H1 (cell line): ENCODE measurements around the gene SEMA4D.

Experiments
- EP300 ChIP-seq, 2 experiments: IDR thresholded peaks; 1 replicate in 1 of 2; 2 replicates in 1 of 2; pipeline ENCODE4 v1.6.1; 2011 to 2012; ENCODE audit warnings: low read depth in 2 of 2, low read length in 2 of 2, mild to moderate bottlenecking in 2 of 2, borderline replicate concordance in 1 of 2, inconsistent platforms in 1 of 2, moderate library complexity in 1 of 2
- JUND ChIP-seq: IDR thresholded peaks from 2 replicates; pipeline ENCODE4 v1.6.1; 2011; ENCODE audit warnings: mild to moderate bottlenecking, improper control_type of control experiment, low read length
- RAD21 ChIP-seq, 2 experiments: IDR thresholded peaks in 1 of 2; conservative IDR thresholded peaks in 1 of 2; 2 replicates each; pipeline ENCODE4 v1.6.1; 2011; ENCODE audit warnings: low read depth in 2 of 2, low read length in 2 of 2, improper control_type of control experiment in 1 of 2, inconsistent platforms in 1 of 2, mild to moderate bottlenecking in 1 of 2, moderate library complexity in 1 of 2
- TF ChIP-seq, protein P1 (sequence below), 3 experiments: IDR thresholded peaks; 1 replicate in 2 of 3; 2 replicates in 1 of 3; pipeline versions ENCODE4 v1.5.1 to v1.6.1; 2011; ENCODE audit warnings: low read length in 3 of 3, mild to moderate bottlenecking in 3 of 3, inconsistent platforms in 2 of 3, low read depth in 1 of 3, moderate library complexity in 1 of 3; ENCODE audit not compliant: insufficient read depth in 1 of 3; ENCODE audit errors: control extremely low read depth in 1 of 3

DNA sequence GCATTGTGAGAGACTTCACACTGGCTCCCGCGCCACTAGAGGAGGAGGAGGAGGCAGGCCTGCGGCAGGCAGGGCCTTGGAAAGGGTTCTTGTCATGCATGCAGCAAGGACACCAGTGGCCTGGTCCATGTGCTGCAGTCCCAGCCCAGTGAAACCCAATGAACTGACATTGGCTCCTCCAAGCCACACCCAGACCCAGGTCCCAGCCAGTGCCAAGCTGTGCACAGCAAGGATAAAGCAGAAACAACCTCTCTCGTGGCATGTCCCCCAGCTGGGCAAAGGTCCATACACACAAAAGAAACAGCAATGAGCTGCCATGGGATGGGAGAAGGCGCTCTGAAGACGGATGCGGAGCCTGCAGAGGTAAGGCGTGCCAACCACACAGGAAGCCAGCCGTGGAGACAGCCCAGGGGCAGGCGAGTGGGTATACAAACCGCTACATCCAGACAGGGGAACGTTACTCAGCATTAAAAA is 89.2 kb downstream of the SEMA4D start:
- TF ChIP-seq, protein P1, sequence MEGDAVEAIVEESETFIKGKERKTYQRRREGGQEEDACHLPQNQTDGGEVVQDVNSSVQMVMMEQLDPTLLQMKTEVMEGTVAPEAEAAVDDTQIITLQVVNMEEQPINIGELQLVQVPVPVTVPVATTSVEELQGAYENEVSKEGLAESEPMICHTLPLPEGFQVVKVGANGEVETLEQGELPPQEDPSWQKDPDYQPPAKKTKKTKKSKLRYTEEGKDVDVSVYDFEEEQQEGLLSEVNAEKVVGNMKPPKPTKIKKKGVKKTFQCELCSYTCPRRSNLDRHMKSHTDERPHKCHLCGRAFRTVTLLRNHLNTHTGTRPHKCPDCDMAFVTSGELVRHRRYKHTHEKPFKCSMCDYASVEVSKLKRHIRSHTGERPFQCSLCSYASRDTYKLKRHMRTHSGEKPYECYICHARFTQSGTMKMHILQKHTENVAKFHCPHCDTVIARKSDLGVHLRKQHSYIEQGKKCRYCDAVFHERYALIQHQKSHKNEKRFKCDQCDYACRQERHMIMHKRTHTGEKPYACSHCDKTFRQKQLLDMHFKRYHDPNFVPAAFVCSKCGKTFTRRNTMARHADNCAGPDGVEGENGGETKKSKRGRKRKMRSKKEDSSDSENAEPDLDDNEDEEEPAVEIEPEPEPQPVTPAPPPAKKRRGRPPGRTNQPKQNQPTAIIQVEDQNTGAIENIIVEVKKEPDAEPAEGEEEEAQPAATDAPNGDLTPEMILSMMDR (IDR thresholded peaks at IDR 0.05; ENCODE audit: control extremely low read depth in 1 of 3, insufficient read depth in 1 of 3, low read depth in 1 of 3, low read length in 3 of 3), result no peak
- TF ChIP-seq JUND (no peak), RAD21 (IDR thresholded peaks at IDR 0.05 in 1 of 2, conservative IDR thresholded peaks at IDR 0.05 in 1 of 2; ENCODE audit: low read depth in 2 of 2, low read length in 2 of 2) (no peak), EP300 (IDR thresholded peaks at IDR 0.05; ENCODE audit: borderline replicate concordance in 1 of 2, low read depth in 2 of 2, low read length in 2 of 2) (no peak)
